ENCODE measurements around the gene TMOD2.

GRCh38 chr15:51755790-51756189 is 4.4 kb downstream of the TMOD2 start:
- TF ChIP-seq, protein P1, sequence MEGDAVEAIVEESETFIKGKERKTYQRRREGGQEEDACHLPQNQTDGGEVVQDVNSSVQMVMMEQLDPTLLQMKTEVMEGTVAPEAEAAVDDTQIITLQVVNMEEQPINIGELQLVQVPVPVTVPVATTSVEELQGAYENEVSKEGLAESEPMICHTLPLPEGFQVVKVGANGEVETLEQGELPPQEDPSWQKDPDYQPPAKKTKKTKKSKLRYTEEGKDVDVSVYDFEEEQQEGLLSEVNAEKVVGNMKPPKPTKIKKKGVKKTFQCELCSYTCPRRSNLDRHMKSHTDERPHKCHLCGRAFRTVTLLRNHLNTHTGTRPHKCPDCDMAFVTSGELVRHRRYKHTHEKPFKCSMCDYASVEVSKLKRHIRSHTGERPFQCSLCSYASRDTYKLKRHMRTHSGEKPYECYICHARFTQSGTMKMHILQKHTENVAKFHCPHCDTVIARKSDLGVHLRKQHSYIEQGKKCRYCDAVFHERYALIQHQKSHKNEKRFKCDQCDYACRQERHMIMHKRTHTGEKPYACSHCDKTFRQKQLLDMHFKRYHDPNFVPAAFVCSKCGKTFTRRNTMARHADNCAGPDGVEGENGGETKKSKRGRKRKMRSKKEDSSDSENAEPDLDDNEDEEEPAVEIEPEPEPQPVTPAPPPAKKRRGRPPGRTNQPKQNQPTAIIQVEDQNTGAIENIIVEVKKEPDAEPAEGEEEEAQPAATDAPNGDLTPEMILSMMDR (IDR thresholded peaks at IDR 0.05; ENCODE audit: insufficient read depth, low read depth, low read length): no peak
- no peak for TF ChIP-seq EZH2 (IDR thresholded peaks at IDR 0.05; ENCODE audit: insufficient read depth, low read length)

All from astrocyte (in vitro differentiated cells and primary cell).